Measurements from ENCODE around the gene CD82.

CD82 gene

DNA sequence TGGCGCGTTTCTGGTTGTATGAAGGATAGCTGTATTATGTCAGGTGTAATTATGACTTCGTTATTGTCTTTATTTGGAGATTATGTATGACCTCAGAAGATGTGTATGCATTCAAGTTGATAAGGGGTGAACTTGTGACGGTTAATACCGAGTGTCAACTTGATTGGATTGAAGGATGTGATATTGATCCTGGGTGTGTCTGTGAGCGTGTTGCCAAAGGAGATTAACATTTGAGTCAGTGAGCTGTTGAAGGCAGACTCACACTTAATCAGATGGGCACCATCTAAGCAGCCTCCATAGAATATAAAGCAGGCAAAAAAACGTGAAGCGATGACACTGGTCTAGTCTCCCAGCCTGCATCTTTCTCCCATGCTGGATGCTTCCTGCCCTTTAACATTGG is 15.3 kb upstream of the CD82 start:
- H2BK5ac ChIP-seq (ENCODE audit: low read depth, low read length, poor library complexity, severe bottlenecking) = no peak overlapping the region
- H3K18ac ChIP-seq (ENCODE audit: low read depth in 1 of 2, low read length in 2 of 2) = no peak overlapping the region
- no peak overlapping the region for H2BK120ac ChIP-seq (ENCODE audit: low read depth, low read length)
- no peak overlapping the region for H3K4me2 ChIP-seq (ENCODE audit: low read length, poor library complexity, severe bottlenecking)
- H3K79me1 ChIP-seq (replicated peaks; ENCODE audit: low read length, poor library complexity, severe bottlenecking) = no peaks in the 10 kb centered on the region
- H3K4me1 ChIP-seq (ENCODE audit: control insufficient read depth, insufficient read depth, low read depth, low read length) = no peaks in the 10 kb centered on the region
- 75% methylated on average over 8 of the region's 8 CpGs for WGBS
- H2AFZ ChIP-seq (ENCODE audit: low read depth, low read length) = no peak overlapping the region
- no peak overlapping the region for H3K23ac ChIP-seq (ENCODE audit: low read length in 2 of 2)
- H3K27ac ChIP-seq (ENCODE audit: low read length, poor library complexity, severe bottlenecking) = no peak overlapping the region
- peaks cover 23% of the 10 kb centered on the region for H3K9me3 ChIP-seq (ENCODE audit: control insufficient read depth, low read length)
- peaks cover 14 to 17% of the 10 kb centered on the region in 2 experiments for H3K27me3 ChIP-seq (ENCODE audit: control insufficient read depth in 1 of 2, insufficient read depth in 1 of 2, low read length in 2 of 2)
- DNase-seq = no peak
- H2BK15ac ChIP-seq (ENCODE audit: low read depth, poor library complexity, severe bottlenecking) = no peak overlapping the region
- no peak overlapping the region for H2BK12ac ChIP-seq (ENCODE audit: low read length in 2 of 2)
- no peak overlapping the region for H3K9ac ChIP-seq (ENCODE audit: low read length)
- H4K8ac ChIP-seq (ENCODE audit: low read length) = no peak overlapping the region
- no peak overlapping the region for H3K14ac ChIP-seq (ENCODE audit: low read length in 2 of 2)
- H3K4ac ChIP-seq (ENCODE audit: low read depth in 1 of 2, low read length in 2 of 2) = no peak overlapping the region
- H2AK5ac ChIP-seq (ENCODE audit: low read length, severe bottlenecking) = no peak overlapping the region
- H4K91ac ChIP-seq (ENCODE audit: low read length) = no peak overlapping the region
- no peak overlapping the region for H3K4me3 ChIP-seq (ENCODE audit: insufficient read depth in 1 of 2, low read depth in 1 of 2, low read length in 2 of 2)
- no peaks in the 10 kb centered on the region for H3K36me3 ChIP-seq (ENCODE audit: control insufficient read depth in 1 of 2, insufficient read depth in 2 of 2, low read depth in 1 of 2, low read length in 2 of 2)

DNA sequence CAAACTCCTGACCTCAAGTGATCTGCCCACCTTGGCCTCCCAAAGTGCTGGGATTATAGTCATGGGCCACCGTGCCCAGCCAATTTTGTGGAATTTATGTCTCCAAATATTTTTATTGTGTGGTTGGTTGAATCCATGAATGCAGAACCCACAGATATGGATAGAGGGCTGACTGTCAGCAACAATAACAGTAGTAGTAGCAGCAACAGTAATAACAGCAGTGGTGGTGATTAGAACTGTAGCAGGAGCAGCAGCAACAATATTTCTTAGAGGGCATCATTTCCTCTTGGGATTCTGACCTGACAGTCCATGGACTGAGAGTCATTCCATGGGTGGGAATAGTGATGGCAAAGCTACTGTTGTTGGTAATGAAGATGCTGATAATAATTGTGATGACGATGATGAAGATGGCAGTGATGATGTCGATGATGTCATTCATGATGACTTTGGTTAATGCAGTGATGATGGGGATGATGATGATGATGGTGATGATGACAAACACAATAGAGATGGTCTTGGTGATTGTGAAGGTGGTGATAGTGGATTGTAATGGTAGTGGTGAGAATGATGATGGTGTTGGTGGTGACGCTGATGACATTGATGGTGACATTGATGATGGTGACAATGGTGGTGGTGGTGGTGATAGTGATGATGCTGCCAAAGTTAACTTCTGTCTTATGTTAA is 13.9 kb upstream of the CD82 start:
- no peak overlapping the region for H2BK12ac ChIP-seq (ENCODE audit: low read length in 2 of 2)
- no peak overlapping the region for H3K23ac ChIP-seq (ENCODE audit: low read length in 2 of 2)
- no peak overlapping the region for H3K4me3 ChIP-seq (ENCODE audit: insufficient read depth in 1 of 2, low read depth in 1 of 2, low read length in 2 of 2)
- no peak overlapping the region for H3K18ac ChIP-seq (ENCODE audit: low read depth in 1 of 2, low read length in 2 of 2)
- peaks cover 14% of the 10 kb centered on the region for H3K9me3 ChIP-seq (ENCODE audit: control insufficient read depth, low read length)
- no peak overlapping the region for H3K27ac ChIP-seq (ENCODE audit: low read length, poor library complexity, severe bottlenecking)
- H3K4me1 ChIP-seq (ENCODE audit: control insufficient read depth, insufficient read depth, low read depth, low read length) = no peaks in the 10 kb centered on the region
- no peak overlapping the region for H3K14ac ChIP-seq (ENCODE audit: low read length in 2 of 2)
- no peak overlapping the region for H4K91ac ChIP-seq (ENCODE audit: low read length)
- H2BK15ac ChIP-seq (ENCODE audit: low read depth, poor library complexity, severe bottlenecking) = no peak overlapping the region
- WGBS = 96% methylated on average over 4 of the region's 4 CpGs
- H2AFZ ChIP-seq (ENCODE audit: low read depth, low read length) = peak overlapping the region; percentile 23
- peaks cover 9 to 16% of the 10 kb centered on the region in 2 experiments for H3K27me3 ChIP-seq (ENCODE audit: control insufficient read depth in 1 of 2, insufficient read depth in 1 of 2, low read length in 2 of 2)
- DNase-seq = no peak
- H3K79me1 ChIP-seq (replicated peaks; ENCODE audit: low read length, poor library complexity, severe bottlenecking) = no peaks in the 10 kb centered on the region
- H2BK5ac ChIP-seq (ENCODE audit: low read depth, low read length, poor library complexity, severe bottlenecking) = no peak overlapping the region
- H3K36me3 ChIP-seq (ENCODE audit: control insufficient read depth in 1 of 2, insufficient read depth in 2 of 2, low read depth in 1 of 2, low read length in 2 of 2) = no peaks in the 10 kb centered on the region
- H4K8ac ChIP-seq (ENCODE audit: low read length) = no peak overlapping the region
- no peak overlapping the region for H2BK120ac ChIP-seq (ENCODE audit: low read depth, low read length)
- H3K4ac ChIP-seq (ENCODE audit: low read depth in 1 of 2, low read length in 2 of 2) = no peak overlapping the region
- no peak overlapping the region for H2AK5ac ChIP-seq (ENCODE audit: low read length, severe bottlenecking)
- no peak overlapping the region for H3K4me2 ChIP-seq (ENCODE audit: low read length, poor library complexity, severe bottlenecking)
- no peak overlapping the region for H3K9ac ChIP-seq (ENCODE audit: low read length)

DNA sequence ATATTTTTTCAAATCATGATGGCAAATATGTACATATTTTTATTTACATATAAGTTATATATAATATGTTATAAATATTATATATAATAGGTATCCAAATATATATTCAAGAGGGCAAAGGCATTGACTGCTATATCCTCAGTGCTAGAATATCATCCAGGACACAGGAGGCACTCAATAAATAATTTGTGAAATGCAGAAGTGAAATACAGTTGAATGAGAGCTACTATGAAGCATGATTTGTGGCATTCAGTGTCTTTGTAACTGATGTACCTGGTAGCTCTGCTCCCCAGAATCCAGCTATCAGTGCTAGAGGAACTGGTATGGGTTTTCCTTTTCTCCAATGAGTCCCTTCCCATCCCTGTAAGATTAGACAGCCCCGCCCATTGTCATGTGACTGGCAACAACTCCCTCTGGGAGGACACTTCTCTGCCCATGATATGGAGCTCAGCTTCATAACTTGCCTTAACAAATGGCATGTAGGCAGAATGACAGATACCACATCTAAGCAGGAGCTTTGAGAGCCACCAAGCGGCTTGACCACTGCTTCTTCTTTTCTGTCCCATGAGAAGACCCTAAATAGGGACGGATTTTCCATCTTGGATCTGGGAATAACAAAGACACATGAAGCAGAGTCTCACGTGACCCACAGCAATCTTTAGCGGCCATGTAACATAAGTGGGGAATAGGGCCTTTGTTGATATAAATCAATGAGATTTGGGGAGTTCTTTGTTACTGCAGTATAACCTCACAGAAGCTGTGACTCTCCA is 10.2 kb upstream of the CD82 start:
- no peak overlapping the region for H2BK12ac ChIP-seq (ENCODE audit: low read length in 2 of 2)
- no peak overlapping the region for H2AFZ ChIP-seq (ENCODE audit: low read depth, low read length)
- H3K79me1 ChIP-seq (replicated peaks; ENCODE audit: low read length, poor library complexity, severe bottlenecking) = no peaks in the 10 kb centered on the region
- H3K4me3 ChIP-seq (ENCODE audit: insufficient read depth in 1 of 2, low read depth in 1 of 2, low read length in 2 of 2) = no peak overlapping the region
- no peak overlapping the region for H3K18ac ChIP-seq (ENCODE audit: low read depth in 1 of 2, low read length in 2 of 2)
- H3K27ac ChIP-seq (ENCODE audit: low read length, poor library complexity, severe bottlenecking) = no peak overlapping the region
- H3K4me1 ChIP-seq (ENCODE audit: control insufficient read depth, insufficient read depth, low read depth, low read length) = peaks cover 7% of the 10 kb centered on the region
- DNase-seq = no peak
- H2BK15ac ChIP-seq (ENCODE audit: low read depth, poor library complexity, severe bottlenecking) = no peak overlapping the region
- H2BK5ac ChIP-seq (ENCODE audit: low read depth, low read length, poor library complexity, severe bottlenecking) = no peak overlapping the region
- peaks cover 0 to 6% of the 10 kb centered on the region in 2 experiments for H3K27me3 ChIP-seq (ENCODE audit: control insufficient read depth in 1 of 2, insufficient read depth in 1 of 2, low read length in 2 of 2)
- no peaks in the 10 kb centered on the region for H3K36me3 ChIP-seq (ENCODE audit: control insufficient read depth in 1 of 2, insufficient read depth in 2 of 2, low read depth in 1 of 2, low read length in 2 of 2)
- 88% methylated on average over 5 of the region's 5 CpGs for WGBS
- H4K91ac ChIP-seq (ENCODE audit: low read length) = no peak overlapping the region
- H4K8ac ChIP-seq (ENCODE audit: low read length) = no peak overlapping the region
- H2BK120ac ChIP-seq (ENCODE audit: low read depth, low read length) = no peak overlapping the region
- no peak overlapping the region for H3K14ac ChIP-seq (ENCODE audit: low read length in 2 of 2)
- H2AK5ac ChIP-seq (ENCODE audit: low read length, severe bottlenecking) = no peak overlapping the region
- H3K9me3 ChIP-seq (ENCODE audit: control insufficient read depth, low read length) = peaks cover 14% of the 10 kb centered on the region
- H3K4ac ChIP-seq (ENCODE audit: low read depth in 1 of 2, low read length in 2 of 2) = no peak overlapping the region
- no peak overlapping the region for H3K9ac ChIP-seq (ENCODE audit: low read length)
- H3K4me2 ChIP-seq (ENCODE audit: low read length, poor library complexity, severe bottlenecking) = no peak overlapping the region
- no peak overlapping the region for H3K23ac ChIP-seq (ENCODE audit: low read length in 2 of 2)

DNA sequence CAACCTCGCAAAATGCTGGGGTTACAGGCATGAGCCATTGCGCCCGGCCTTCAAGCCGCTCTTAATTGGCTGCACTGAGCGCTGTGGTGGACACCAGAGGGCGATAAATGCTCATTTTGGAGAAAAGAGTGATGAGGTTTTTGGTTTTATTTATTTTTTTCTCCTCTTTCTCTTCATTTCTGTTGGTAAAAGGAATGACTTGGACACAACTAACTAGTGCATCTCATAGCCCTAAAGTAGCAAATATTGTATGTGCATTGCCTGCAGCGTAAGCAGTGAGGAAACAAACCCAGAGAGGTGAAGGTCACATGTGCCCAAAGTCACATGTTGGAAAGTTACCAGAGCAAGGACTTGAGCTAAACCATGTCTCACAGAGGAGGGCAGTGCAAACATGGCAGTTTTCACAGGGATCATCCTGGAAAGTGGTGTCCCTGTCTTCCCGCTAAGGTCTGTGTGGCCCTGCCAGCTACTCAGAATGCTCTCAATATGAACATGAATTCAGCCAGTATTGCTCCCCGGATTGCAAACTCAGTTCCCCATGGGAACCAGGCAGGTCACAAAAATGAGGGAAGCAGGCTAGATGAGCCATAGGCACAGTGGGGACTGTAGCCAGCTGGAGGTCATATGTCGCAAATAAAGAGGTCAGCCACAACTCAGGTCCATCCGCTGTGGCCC is 8.6 kb upstream of the CD82 start:
- Histone ChIP-seq H3K14ac (ENCODE audit: low read length in 2 of 2) (no peak overlapping the region), H3K4ac (ENCODE audit: low read depth in 1 of 2, low read length in 2 of 2) (peak overlapping the region; percentile 18 to 78), H2AK5ac (ENCODE audit: low read length, severe bottlenecking) (peak overlapping the region; percentile 71), H3K23ac (ENCODE audit: low read length in 2 of 2) (peak overlapping the region in 1 of 2 experiments; percentile 64), H3K27ac (ENCODE audit: low read length, poor library complexity, severe bottlenecking) (no peak overlapping the region), H4K8ac (ENCODE audit: low read length) (peak overlapping the region; percentile 45), H2BK15ac (ENCODE audit: low read depth, poor library complexity, severe bottlenecking) (no peak overlapping the region), H3K18ac (ENCODE audit: low read depth in 1 of 2, low read length in 2 of 2) (peak overlapping the region in 1 of 2 experiments; percentile 74), H2AFZ (ENCODE audit: low read depth, low read length) (peak overlapping the region; percentile 6), H3K4me1 (ENCODE audit: control insufficient read depth, insufficient read depth, low read depth, low read length) (peaks cover 13% of the 10 kb centered on the region), H3K36me3 (ENCODE audit: control insufficient read depth in 1 of 2, insufficient read depth in 2 of 2, low read depth in 1 of 2, low read length in 2 of 2) (no peaks in the 10 kb centered on the region), H2BK12ac (ENCODE audit: low read length in 2 of 2) (peak overlapping the region in 1 of 2 experiments; percentile 23), H3K27me3 (ENCODE audit: control insufficient read depth in 1 of 2, insufficient read depth in 1 of 2, low read length in 2 of 2) (peaks cover 0 to 6% of the 10 kb centered on the region in 2 experiments), H3K79me1 (replicated peaks; ENCODE audit: low read length, poor library complexity, severe bottlenecking) (no peaks in the 10 kb centered on the region), H3K4me2 (ENCODE audit: low read length, poor library complexity, severe bottlenecking) (no peak overlapping the region), H2BK120ac (ENCODE audit: low read depth, low read length) (no peak overlapping the region), H3K9ac (ENCODE audit: low read length) (no peak overlapping the region), H2BK5ac (ENCODE audit: low read depth, low read length, poor library complexity, severe bottlenecking) (no peak overlapping the region), H3K9me3 (ENCODE audit: control insufficient read depth, low read length) (peaks cover 14% of the 10 kb centered on the region), H3K4me3 (ENCODE audit: insufficient read depth in 1 of 2, low read depth in 1 of 2, low read length in 2 of 2) (no peak overlapping the region), H4K91ac (ENCODE audit: low read length) (no peak overlapping the region)
- peak; percentile 81 for DNase-seq
- WGBS = 37% methylated on average over 11 of the region's 11 CpGs
